Neuronal stem cell (in vitro differentiated cells): Measurements from ENCODE around the gene NCAM2.

Source experiments
- DNase-seq: peaks from one replicate; pipeline ENCODE4 v3.0.0-alpha.2; 2013; ENCODE audit warnings: low spot score
- H2AFZ ChIP-seq: one replicate; pipeline ENCODE4 v1.6.1; 2013; ENCODE audit warnings: mild to moderate bottlenecking, low read length, inconsistent platforms
- H2AK5ac ChIP-seq: 2 replicates; pipeline ENCODE4 v1.6.1; 2013; ENCODE audit warnings: low read depth, mild to moderate bottlenecking, inconsistent platforms, low read length, moderate library complexity, mixed read lengths
- H2BK120ac ChIP-seq: 2 replicates; pipeline ENCODE4 v1.6.1; 2013; ENCODE audit warnings: low read depth, mild to moderate bottlenecking, inconsistent platforms, low read length, moderate library complexity, mixed read lengths
- H2BK12ac ChIP-seq: one replicate; pipeline ENCODE4 v1.6.1; 2013; ENCODE audit warnings: low read length, inconsistent platforms
- H2BK15ac ChIP-seq: 2 replicates; pipeline ENCODE4 v1.6.1; 2013; ENCODE audit warnings: mild to moderate bottlenecking, low read length, inconsistent platforms, mixed read lengths
- H2BK5ac ChIP-seq: one replicate; pipeline ENCODE4 v1.6.1; 2013; ENCODE audit warnings: inconsistent platforms, mild to moderate bottlenecking, low read length, moderate library complexity
- H3K14ac ChIP-seq: one replicate; pipeline ENCODE4 v1.6.1; 2013; ENCODE audit warnings: low read length, inconsistent platforms
- H3K18ac ChIP-seq: 2 replicates; pipeline ENCODE4 v1.6.1; 2013; ENCODE audit warnings: low read length, inconsistent platforms
- H3K23ac ChIP-seq: 2 replicates; pipeline ENCODE4 v1.6.1; 2013; ENCODE audit warnings: low read depth, mild to moderate bottlenecking, mixed read lengths, low read length, inconsistent platforms; ENCODE audit not compliant: poor library complexity
- H3K27ac ChIP-seq: replicated peaks from 3 replicates; pipeline ENCODE4 v1.5.1; 2013; ENCODE audit warnings: low read length, inconsistent platforms
- H3K27me3 ChIP-seq, 3 experiments: 2 replicates each; pipeline ENCODE4 v1.6.1; 2013; ENCODE audit warnings: low read length in 3 of 3, mild to moderate bottlenecking in 2 of 3, inconsistent platforms in 1 of 3, low read depth in 1 of 3, mixed read lengths in 1 of 3, moderate library complexity in 1 of 3; ENCODE audit not compliant: control insufficient read depth in 3 of 3, insufficient read depth in 3 of 3
- H3K36me3 ChIP-seq, 2 donors: replicated peaks in 1 of 2; 2 replicates each; pipeline ENCODE4 v1.6.1; 2013; ENCODE audit warnings: low read length in 2 of 2; ENCODE audit not compliant: control insufficient read depth in 2 of 2, insufficient read depth in 2 of 2
- H3K4ac ChIP-seq: 2 replicates; pipeline ENCODE4 v1.6.1; 2013; ENCODE audit warnings: inconsistent platforms, mild to moderate bottlenecking, low read length, moderate library complexity
- H3K4me1 ChIP-seq, 2 donors: 1 replicate in 1 of 2; 2 replicates in 1 of 2; pipeline ENCODE4 v1.6.1; 2013; ENCODE audit warnings: low read length in 2 of 2, low read depth in 1 of 2; ENCODE audit not compliant: control insufficient read depth in 2 of 2, insufficient read depth in 1 of 2
- H3K4me2 ChIP-seq: one replicate; pipeline ENCODE4 v1.6.1; 2013; ENCODE audit warnings: mild to moderate bottlenecking, low read length, inconsistent platforms; ENCODE audit not compliant: insufficient read depth, poor library complexity, severe bottlenecking
- H3K4me3 ChIP-seq, 2 donors: 2 replicates each; pipeline ENCODE4 v1.5.1; 2013; ENCODE audit warnings: low read length in 2 of 2, mild to moderate bottlenecking in 2 of 2, inconsistent platforms in 1 of 2, moderate library complexity in 1 of 2
- H3K79me1 ChIP-seq: one replicate; pipeline ENCODE4 v1.6.1; 2013; ENCODE audit warnings: low read depth, mild to moderate bottlenecking, inconsistent platforms, low read length, moderate library complexity
- H3K9ac ChIP-seq: one replicate; pipeline ENCODE4 v1.6.1; 2013; ENCODE audit warnings: mild to moderate bottlenecking, low read depth, low read length, inconsistent platforms; ENCODE audit not compliant: poor library complexity
- H3K9me3 ChIP-seq, 2 donors: replicated peaks in 1 of 2; 2 replicates each; pipeline versions ENCODE3 to v1.6.1; 2013; ENCODE audit warnings: low read length in 2 of 2, mild to moderate bottlenecking in 2 of 2, inconsistent platforms in 1 of 2, low read depth in 1 of 2, mixed read lengths in 1 of 2, moderate library complexity in 1 of 2; ENCODE audit not compliant: control insufficient read depth in 2 of 2, insufficient read depth in 1 of 2
- H4K8ac ChIP-seq: one replicate; pipeline ENCODE4 v1.6.1; 2013; ENCODE audit warnings: low read depth, mild to moderate bottlenecking, inconsistent platforms, low read length, moderate library complexity
- H4K91ac ChIP-seq: one replicate; pipeline ENCODE4 v1.6.1; 2013; ENCODE audit warnings: low read length, low read depth, mild to moderate bottlenecking, inconsistent platforms; ENCODE audit not compliant: poor library complexity
- WGBS, 2 donors: extraction: QIAGEN DNeasy Blood & Tissue Kit; methylation state at CpG; one replicate each; pipeline ENCODE4 v1.1.7; 2013; ENCODE audit warnings: missing lambda C conversion rate in 2 of 2, mixed read lengths in 1 of 2; ENCODE audit not compliant: insufficient read length in 2 of 2, insufficient replicate concordance in 1 of 2; ENCODE audit errors: extremely low coverage in 2 of 2; 5-methylcytosine and 5-hydroxymethylcytosine counted together

The NCAM2 gene

DNA sequence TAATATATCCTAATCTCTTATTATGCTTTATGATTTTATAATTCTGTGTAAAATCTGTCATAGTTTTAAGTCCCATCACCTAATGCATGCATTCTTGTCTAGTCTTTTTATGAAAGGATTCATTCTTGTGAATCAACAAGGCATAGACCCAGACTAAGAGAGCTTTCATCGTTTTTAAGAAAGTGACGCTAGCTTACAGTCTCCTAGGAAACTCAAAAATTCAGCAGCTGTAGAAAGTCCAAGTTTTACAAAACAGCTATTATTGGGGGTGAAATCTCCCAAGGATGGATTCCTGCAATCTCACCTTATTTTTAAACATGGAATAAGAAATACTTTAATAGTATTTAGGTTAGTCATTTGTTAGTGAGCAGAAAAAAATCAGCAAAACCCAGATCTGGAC, 104.7 kb downstream of the NCAM2 start:
- Histone ChIP-seq H3K18ac (no peak overlapping the region), H3K9me3 (no peaks in the 10 kb centered on the region), H3K27me3 (no peaks in the 10 kb centered on the region), H3K4me3 (no peak overlapping the region), H3K4ac (no peak overlapping the region), H3K4me1 (peaks cover 0 to 23% of the 10 kb centered on the region in 2 donors), H2BK15ac (no peak overlapping the region), H2BK12ac (no peak overlapping the region), H3K36me3 (no peaks in the 10 kb centered on the region), H3K23ac (no peak overlapping the region), H3K4me2 (no peak overlapping the region), H4K8ac (no peak overlapping the region), H3K79me1 (no peaks in the 10 kb centered on the region), H2BK5ac (no peak overlapping the region), H3K9ac (no peak overlapping the region), H2AK5ac (no peak overlapping the region), H3K14ac (no peak overlapping the region), H3K27ac (no peak overlapping the region), H4K91ac (no peak overlapping the region), H2AFZ (no peak overlapping the region), H2BK120ac (no peak overlapping the region)
- WGBS, 2 donors = no CpG with 5 or more reads among the region's 2 CpGs
- no peak for DNase-seq

DNA sequence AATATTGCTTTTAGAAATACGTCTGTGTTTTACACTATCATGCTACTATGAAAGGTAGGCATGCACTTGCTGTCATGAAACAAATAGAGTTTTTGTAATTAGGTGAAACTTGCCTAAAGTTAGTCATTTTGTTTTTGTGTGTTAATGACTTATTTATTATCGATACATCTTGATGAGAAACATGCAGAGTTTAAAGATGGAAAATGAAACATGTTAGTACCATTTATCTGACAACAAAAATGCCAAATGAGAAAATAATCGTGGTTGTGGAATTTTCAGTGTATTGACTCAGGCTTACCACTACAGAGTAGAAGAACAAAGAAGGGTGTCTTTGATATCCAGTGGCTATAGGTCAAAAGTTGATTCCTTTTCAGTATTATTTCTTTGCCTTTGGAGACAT, 105.5 kb downstream of the NCAM2 start:
- no peak overlapping the region for H3K4ac ChIP-seq
- no peaks in the 10 kb centered on the region for H3K27me3 ChIP-seq
- no peak overlapping the region for H2AK5ac ChIP-seq
- H3K36me3 ChIP-seq = no peaks in the 10 kb centered on the region
- no peak overlapping the region for H4K8ac ChIP-seq
- H3K4me2 ChIP-seq = no peak overlapping the region
- peaks cover 0 to 23% of the 10 kb centered on the region in 2 donors for H3K4me1 ChIP-seq
- no peak overlapping the region for H2BK5ac ChIP-seq
- H3K14ac ChIP-seq = no peak overlapping the region
- no peak overlapping the region for H3K18ac ChIP-seq
- no peak overlapping the region for H2BK15ac ChIP-seq
- no peak for DNase-seq
- H2AFZ ChIP-seq = no peak overlapping the region
- H2BK12ac ChIP-seq = no peak overlapping the region
- H3K27ac ChIP-seq = no peak overlapping the region
- no peak overlapping the region for H2BK120ac ChIP-seq
- no peaks in the 10 kb centered on the region for H3K9me3 ChIP-seq
- no peak overlapping the region for H3K23ac ChIP-seq
- no peaks in the 10 kb centered on the region for H3K79me1 ChIP-seq
- H4K91ac ChIP-seq = no peak overlapping the region
- WGBS, 2 donors = no CpG with 5 or more reads among the region's 3 CpGs
- H3K4me3 ChIP-seq = no peak overlapping the region
- H3K9ac ChIP-seq = no peak overlapping the region

DNA sequence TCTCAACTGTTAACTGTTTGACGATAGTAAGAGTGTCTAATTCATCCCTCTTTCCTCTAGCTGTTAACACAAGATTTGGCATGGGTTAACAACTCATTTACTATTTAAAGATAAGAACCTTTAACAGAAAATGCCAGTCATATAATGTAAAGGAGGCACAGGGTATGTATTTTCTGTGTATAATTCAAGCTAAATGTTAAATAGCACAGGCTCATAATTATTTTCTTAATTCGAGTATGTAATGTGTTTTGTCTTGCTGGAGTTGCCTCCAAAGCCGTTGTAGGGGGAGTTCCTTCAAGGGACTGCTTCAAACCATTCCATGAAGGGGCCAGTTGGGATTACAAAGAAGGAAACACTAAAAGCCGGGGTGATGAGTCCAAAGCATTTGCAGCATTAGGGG, 111.5 kb downstream of the NCAM2 start:
- Histone ChIP-seq H2AK5ac (no peak overlapping the region), H2BK120ac (no peak overlapping the region), H3K18ac (no peak overlapping the region), H3K4ac (no peak overlapping the region), H3K23ac (no peak overlapping the region), H4K91ac (no peak overlapping the region), H3K9ac (no peak overlapping the region), H3K4me3 (no peak overlapping the region), H3K36me3 (no peaks in the 10 kb centered on the region), H3K4me2 (no peak overlapping the region), H3K27me3 (no peaks in the 10 kb centered on the region), H2BK12ac (no peak overlapping the region), H3K14ac (no peak overlapping the region), H2BK15ac (no peak overlapping the region), H3K27ac (no peak overlapping the region), H2AFZ (peak overlapping the region; percentile 35), H3K9me3 (no peaks in the 10 kb centered on the region), H2BK5ac (no peak overlapping the region), H4K8ac (no peak overlapping the region), H3K79me1 (no peaks in the 10 kb centered on the region), H3K4me1 (peaks cover 0 to 1% of the 10 kb centered on the region in 2 donors)
- WGBS, 2 donors = no CpG with 5 or more reads among the region's 4 CpGs
- DNase-seq = no peak

DNA sequence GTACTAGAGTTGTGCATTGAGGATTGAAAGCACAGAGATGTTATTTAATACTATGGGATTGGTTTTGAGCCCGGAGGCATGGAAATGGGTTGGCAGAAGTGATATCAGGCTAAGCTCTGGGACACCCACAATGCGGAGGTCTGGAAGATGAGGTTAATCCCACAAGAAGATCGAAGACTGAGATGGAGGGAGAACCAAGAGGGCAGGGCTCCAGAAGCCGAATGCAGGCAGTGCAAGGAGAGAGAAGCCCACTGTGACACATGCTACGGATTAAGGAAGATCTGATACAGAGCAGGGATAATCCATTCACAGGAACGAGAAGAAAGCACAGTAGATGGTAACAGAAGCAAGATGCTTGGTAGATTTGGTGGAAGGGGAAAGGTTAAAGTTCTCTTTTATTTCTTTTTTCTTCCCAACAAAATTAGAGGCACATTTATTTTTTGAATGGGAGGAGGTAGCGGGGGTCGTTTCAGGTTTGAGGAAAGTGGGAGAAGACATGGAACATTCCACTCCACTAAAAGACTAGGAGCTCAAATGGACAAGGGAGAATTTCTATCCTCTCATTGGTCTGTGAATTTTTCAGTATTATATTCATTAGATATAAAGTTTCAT, 113.2 kb downstream of the NCAM2 start:
- WGBS, 2 donors = no CpG with 5 or more reads among the region's 8 CpGs
- H3K27me3 ChIP-seq = no peaks in the 10 kb centered on the region
- DNase-seq = no peak
- no peak overlapping the region for H3K4me3 ChIP-seq
- H3K79me1 ChIP-seq = no peaks in the 10 kb centered on the region
- no peak overlapping the region for H2BK12ac ChIP-seq
- no peak overlapping the region for H3K18ac ChIP-seq
- peaks cover 0 to 1% of the 10 kb centered on the region in 2 donors for H3K4me1 ChIP-seq
- no peak overlapping the region for H2BK5ac ChIP-seq
- H3K4me2 ChIP-seq = no peak overlapping the region
- H2BK120ac ChIP-seq = no peak overlapping the region
- H4K8ac ChIP-seq = no peak overlapping the region
- no peak overlapping the region for H4K91ac ChIP-seq
- no peak overlapping the region for H3K4ac ChIP-seq
- no peak overlapping the region for H3K27ac ChIP-seq
- no peak overlapping the region for H3K23ac ChIP-seq
- H2AK5ac ChIP-seq = no peak overlapping the region
- H3K14ac ChIP-seq = no peak overlapping the region
- H3K36me3 ChIP-seq = no peaks in the 10 kb centered on the region
- no peak overlapping the region for H3K9ac ChIP-seq
- no peaks in the 10 kb centered on the region for H3K9me3 ChIP-seq
- H2BK15ac ChIP-seq = no peak overlapping the region
- no peak overlapping the region for H2AFZ ChIP-seq
